G401.6 (cell line): Measurements from ENCODE around the gene GPR18.
"Not testable (repeated sequence)": the region's sequence is repeated elsewhere in the genome, so short reads cannot be mapped to it uniquely, and the experiment has no call there.

Experiments
- FAIRE-seq: peaks from 2 replicates; lab custom pipeline; 2012; peaks lifted over from hg19 to GRCh38; lab: Jason Lieb, UNC

GPR18 gene

GRCh38 chr13:99228737-99229691 is 29.2 kb downstream of the GPR18 start:
- FAIRE-seq, result no peak

GRCh38 chr13:99227909-99228688 is 30.1 kb downstream of the GPR18 start:
- FAIRE-seq, result no peak

- no peak for FAIRE-seq
Observed at GRCh38 chr13:99227331-99227900, 30.8 kb downstream of the GPR18 start.

GRCh38 chr13:99226513-99226912 is 31.7 kb downstream of the GPR18 start:
- FAIRE-seq, result no peak

- FAIRE-seq, result no peak
Observed at GRCh38 chr13:99225078-99225477, 33.1 kb downstream of the GPR18 start.

GRCh38 chr13:99224021-99224420 is 34.2 kb downstream of the GPR18 start:
- FAIRE-seq, result no peak

GRCh38 chr13:99223587-99223986 is 34.6 kb downstream of the GPR18 start:
- no peak for FAIRE-seq

GRCh38 chr13:99221567-99222239 is 36.5 kb downstream of the GPR18 start:
- no peak for FAIRE-seq

- FAIRE-seq, result no peak
Observed at GRCh38 chr13:99220199-99220935, 37.8 kb downstream of the GPR18 start.

- no peak for FAIRE-seq
Observed at GRCh38 chr13:99218969-99219368, 39.2 kb downstream of the GPR18 start.

- FAIRE-seq, result no peak
Observed at GRCh38 chr13:99218545-99218944, 39.6 kb downstream of the GPR18 start.

GRCh38 chr13:99218126-99218525 is 40.1 kb downstream of the GPR18 start:
- FAIRE-seq, result no peak

- FAIRE-seq, result no peak
Observed at GRCh38 chr13:99217461-99218110, 40.6 kb downstream of the GPR18 start.

- FAIRE-seq, result no peak
Observed at GRCh38 chr13:99215184-99215830, 42.9 kb downstream of the GPR18 start.

- no peak for FAIRE-seq
Observed at GRCh38 chr13:99214731-99215130, 43.4 kb downstream of the GPR18 start.

GRCh38 chr13:99214232-99214631 is 43.9 kb downstream of the GPR18 start:
- FAIRE-seq, result no peak

GRCh38 chr13:99211421-99212035 is 46.7 kb downstream of the GPR18 start:
- FAIRE-seq, result no peak

- not testable (repeated sequence) for FAIRE-seq
Observed at GRCh38 chr13:99210627-99211026, 47.6 kb downstream of the GPR18 start.

- no peak for FAIRE-seq
Observed at GRCh38 chr13:99208845-99209527, 49.2 kb downstream of the GPR18 start.
